ENCODE measurements around the gene PICK1. TPM values are rescaled to one million over a fixed set of nuclear protein-coding genes. Genes with fewer than 3 reads are reported as not detected.

PICK1 gene
- total RNA-seq, 2 donors from 2014 or later, result 27.6 to 47.2 TPM

DNA sequence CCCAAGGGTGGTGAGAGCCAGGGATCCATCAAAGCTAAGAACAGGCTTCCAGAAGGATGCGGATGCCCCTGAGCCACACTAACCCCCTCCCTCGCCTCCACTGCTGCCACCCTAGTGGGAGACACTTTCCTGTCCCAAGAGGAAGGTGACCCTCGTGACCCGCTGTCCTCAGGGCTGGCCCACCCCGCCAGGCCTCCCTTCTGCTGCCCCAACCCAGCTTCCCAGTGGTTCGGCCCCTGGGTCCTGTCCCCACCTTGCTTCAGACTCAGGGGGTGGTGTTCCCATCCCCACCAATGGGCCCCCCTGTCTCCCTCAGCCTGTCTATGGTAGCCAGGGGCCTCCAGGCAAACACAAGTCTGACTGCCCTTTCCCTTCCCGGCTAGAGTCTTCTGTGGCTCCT, 6.5 kb upstream of the PICK1 start:
- Histone ChIP-seq H3K9me3 (no peaks in the 10 kb centered on the region), H3K9ac (ENCODE audit: low read depth in 2 of 2, low read length in 2 of 2) (no peak overlapping the region), H3K36me3 (no peaks in the 10 kb centered on the region), H3K4me1 (no peaks in the 10 kb centered on the region), H3K4me3 (no peak overlapping the region), H3K27ac (no peak overlapping the region), H3K27me3 (no peaks in the 10 kb centered on the region)
- intact Hi-C loops (cut with DNase I), result loop anchor here (5.0 kb wide), 3 partner anchors 182 to 522 kb away; partner anchors contain the start of gene DMC1
- TF ChIP-seq, protein P1, sequence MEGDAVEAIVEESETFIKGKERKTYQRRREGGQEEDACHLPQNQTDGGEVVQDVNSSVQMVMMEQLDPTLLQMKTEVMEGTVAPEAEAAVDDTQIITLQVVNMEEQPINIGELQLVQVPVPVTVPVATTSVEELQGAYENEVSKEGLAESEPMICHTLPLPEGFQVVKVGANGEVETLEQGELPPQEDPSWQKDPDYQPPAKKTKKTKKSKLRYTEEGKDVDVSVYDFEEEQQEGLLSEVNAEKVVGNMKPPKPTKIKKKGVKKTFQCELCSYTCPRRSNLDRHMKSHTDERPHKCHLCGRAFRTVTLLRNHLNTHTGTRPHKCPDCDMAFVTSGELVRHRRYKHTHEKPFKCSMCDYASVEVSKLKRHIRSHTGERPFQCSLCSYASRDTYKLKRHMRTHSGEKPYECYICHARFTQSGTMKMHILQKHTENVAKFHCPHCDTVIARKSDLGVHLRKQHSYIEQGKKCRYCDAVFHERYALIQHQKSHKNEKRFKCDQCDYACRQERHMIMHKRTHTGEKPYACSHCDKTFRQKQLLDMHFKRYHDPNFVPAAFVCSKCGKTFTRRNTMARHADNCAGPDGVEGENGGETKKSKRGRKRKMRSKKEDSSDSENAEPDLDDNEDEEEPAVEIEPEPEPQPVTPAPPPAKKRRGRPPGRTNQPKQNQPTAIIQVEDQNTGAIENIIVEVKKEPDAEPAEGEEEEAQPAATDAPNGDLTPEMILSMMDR (IDR thresholded peaks at IDR 0.05), result no peak
- no peak for DNase-seq

DNA sequence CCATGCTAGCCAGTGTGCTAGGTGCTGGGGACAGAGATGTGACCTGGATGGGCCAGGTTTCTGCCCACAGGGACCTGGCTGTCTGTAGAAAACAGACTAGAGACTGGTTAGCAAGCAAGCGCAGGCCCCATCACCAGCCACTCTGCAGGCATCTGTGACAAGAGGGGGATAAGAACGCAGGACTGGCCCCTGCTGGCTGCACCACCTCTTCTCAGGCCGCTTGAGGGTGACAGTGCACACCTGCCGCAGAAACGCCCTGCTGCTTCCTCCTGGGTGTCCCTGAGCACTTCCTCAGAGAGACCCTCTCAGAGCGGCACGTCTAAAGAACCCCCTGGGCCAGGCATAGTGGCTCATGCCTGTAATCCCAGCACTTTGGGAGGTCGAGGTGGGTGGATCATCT, 5.9 kb upstream of the PICK1 start:
- H3K9me3 ChIP-seq, result no peaks in the 10 kb centered on the region
- no peaks in the 10 kb centered on the region for H3K4me1 ChIP-seq
- no peak for DNase-seq
- intact Hi-C loops (cut with DNase I), result loop anchor here (5.0 kb wide), 3 partner anchors 181 to 521 kb away; partner anchors contain the start of gene DMC1
- H3K4me3 ChIP-seq, result no peak overlapping the region
- no peak overlapping the region for H3K9ac ChIP-seq (ENCODE audit: low read depth in 2 of 2, low read length in 2 of 2)
- TF ChIP-seq, protein P1 (IDR thresholded peaks at IDR 0.05), result no peak
- H3K27ac ChIP-seq, result no peak overlapping the region
- no peaks in the 10 kb centered on the region for H3K27me3 ChIP-seq
- H3K36me3 ChIP-seq, result no peaks in the 10 kb centered on the region

DNA sequence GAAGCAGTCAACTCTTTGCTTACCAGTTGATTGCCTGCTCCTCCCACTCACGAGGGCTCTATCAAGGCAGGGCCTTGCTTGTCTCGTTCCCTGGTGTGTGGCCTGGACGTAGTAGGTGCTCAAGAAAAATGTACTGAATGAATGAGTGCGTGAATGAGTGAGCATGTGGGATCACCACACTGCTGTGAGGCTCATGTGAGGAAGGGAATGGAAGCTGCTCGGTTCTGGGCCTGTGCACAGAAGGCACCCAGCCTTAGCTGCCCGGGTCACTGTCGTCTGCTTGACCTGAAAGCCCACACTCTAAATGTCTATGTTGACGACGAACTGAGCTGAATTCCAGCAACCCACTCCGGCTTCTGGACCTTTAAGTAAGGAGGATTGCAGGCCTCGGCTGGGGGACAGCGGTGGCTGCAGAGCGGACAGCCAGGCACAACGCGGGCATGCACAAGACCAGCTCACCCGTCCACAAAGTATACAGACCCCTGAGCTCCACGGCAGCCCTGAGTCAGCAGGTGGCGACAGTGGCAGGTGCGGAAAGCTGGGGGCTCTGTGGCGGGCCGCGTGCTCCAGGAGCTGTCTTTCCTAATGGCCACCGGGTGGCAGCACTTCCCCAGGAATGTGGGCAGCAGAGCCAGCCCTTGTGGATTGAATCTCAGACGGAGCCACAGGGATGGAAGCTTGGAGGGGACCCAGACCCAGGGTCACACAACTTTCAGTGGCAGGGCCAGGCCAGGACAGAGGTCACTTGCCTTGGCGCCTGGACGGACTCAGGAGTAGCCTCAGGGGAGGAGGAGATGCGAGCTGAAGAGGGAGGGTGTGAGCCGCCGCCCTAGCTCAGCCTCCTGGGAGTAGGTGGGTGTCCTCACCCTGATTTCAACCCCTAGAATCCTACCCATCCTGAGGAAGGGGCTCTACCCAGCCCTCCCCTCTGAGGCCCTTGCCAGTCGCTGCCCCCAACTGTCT, 5.0 kb upstream of the PICK1 start:
- Histone ChIP-seq H3K27ac (no peak overlapping the region), H3K27me3 (no peaks in the 10 kb centered on the region), H3K9ac (ENCODE audit: low read depth in 2 of 2, low read length in 2 of 2) (no peak overlapping the region), H3K4me3 (no peak overlapping the region), H3K9me3 (no peaks in the 10 kb centered on the region), H3K36me3 (no peaks in the 10 kb centered on the region), H3K4me1 (no peaks in the 10 kb centered on the region)
- intact Hi-C loops (cut with DNase I), result loop anchor here (5.0 kb wide), 3 partner anchors 180 to 520 kb away; partner anchors contain the start of gene DMC1
- TF ChIP-seq, protein P1 (IDR thresholded peaks at IDR 0.05), result peak; percentile 77
- DNase-seq, result peak; percentile 82

DNA sequence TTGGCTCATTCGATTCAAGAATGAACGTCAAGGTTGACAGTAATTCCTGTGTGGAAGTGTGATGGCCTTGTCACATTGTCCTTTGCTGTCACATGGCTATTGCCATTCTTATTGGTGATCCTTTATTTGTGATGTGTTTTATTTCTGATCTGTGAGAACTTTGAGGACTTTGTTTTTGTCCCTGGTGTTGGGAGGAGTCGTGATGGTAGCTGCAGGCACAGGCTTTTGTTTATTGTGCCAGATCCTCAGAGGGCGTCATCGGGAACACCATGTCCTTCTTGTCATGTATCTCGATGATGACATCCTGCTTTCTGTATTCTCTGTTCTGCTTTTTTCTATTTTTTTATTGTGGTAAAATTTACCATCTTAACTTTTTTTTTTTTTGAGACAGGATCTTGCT, 5.6 kb downstream of the PICK1 start:
- DNase-seq, result no peak
- no peaks in the 10 kb centered on the region for H3K9me3 ChIP-seq
- H3K4me3 ChIP-seq, result no peak overlapping the region
- TF ChIP-seq, protein P1 (IDR thresholded peaks at IDR 0.05), result no peak
- no peak overlapping the region for H3K9ac ChIP-seq (ENCODE audit: low read depth in 2 of 2, low read length in 2 of 2)
- peaks cover 5% of the 10 kb centered on the region for H3K36me3 ChIP-seq
- no peaks in the 10 kb centered on the region for H3K27me3 ChIP-seq
- no peak overlapping the region for H3K27ac ChIP-seq
- intact Hi-C loops (cut with DNase I), result no loop called here
- H3K4me1 ChIP-seq, result no peaks in the 10 kb centered on the region

DNA sequence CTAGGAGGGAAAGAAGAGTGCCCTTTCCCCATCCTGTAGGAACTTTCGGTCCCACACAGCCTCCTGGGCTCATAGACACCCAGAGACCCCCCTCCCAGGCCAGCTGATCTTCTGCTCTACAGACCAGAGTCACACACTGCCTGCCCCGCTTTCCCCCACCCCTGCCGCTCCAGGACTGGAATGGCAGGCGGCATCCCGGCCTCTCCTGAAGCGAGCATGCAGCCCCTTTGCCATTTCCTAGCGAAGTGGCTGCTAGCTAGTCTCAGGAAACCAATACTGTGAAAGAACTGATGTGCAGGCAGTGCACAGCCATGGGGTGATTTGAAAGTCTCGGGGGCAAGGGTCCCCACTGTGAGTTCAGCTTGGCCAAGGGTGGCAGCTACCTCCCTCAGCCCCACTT, 8.3 kb downstream of the PICK1 start:
- peaks cover 5% of the 10 kb centered on the region for H3K36me3 ChIP-seq
- H3K9ac ChIP-seq (ENCODE audit: low read depth in 2 of 2, low read length in 2 of 2), result no peak overlapping the region
- H3K9me3 ChIP-seq, result no peaks in the 10 kb centered on the region
- TF ChIP-seq, protein P1 (IDR thresholded peaks at IDR 0.05), result no peak
- H3K27me3 ChIP-seq, result no peaks in the 10 kb centered on the region
- no peak for DNase-seq
- no peak overlapping the region for H3K4me3 ChIP-seq
- no peaks in the 10 kb centered on the region for H3K4me1 ChIP-seq
- no peak overlapping the region for H3K27ac ChIP-seq
- intact Hi-C loops (cut with DNase I), result no loop called here

All from colonic mucosa (tissue), 4 donors.